Measurements from ENCODE around the gene MAPK7.

Gene MAPK7

DNA sequence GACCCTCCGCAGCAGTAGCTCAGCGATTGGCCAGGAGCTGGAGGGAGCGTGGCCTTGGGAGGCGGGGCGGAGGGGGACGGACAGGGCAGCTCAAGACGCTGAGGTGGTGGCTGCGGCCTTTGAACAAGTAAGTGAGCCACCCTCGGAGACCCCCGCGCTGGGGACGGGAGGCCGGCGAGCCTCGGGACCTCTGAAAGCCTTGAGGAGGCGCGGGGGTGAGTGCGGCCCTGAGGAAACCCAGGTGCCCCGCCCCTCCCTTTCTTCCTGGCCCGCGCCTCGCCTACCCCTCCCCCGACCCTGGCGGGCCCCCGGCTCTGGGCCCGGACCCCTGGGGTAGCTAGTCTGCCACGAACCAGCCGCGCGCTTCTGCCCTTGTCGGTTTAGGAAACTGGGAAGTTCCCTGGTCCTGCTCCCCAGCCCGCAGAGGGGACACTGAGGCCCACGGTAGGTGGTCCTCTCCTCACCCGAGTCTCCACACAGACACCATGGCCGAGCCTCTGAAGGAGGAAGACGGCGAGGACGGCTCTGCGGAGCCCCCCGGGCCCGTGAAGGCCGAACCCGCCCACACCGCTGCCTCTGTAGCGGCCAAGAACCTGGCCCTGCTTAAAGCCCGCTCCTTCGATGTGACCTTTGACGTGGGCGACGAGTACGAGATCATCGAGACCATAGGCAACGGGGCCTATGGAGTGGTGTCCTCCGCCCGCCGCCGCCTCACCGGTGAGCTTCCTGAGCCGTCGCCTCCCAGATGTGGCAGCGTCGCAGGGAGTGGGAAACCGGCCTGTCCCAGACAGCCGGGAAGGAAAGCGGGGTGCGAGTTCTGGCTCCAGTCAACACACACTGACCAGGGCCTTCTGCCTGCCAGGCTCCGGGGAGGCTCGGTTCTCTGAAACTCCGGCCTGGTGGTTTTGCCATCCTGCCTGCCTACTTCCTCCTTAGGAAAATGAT lies at the start of gene MAPK7:
MAPK7 (plus strand) TSS at position 83 of the 945 bp plus-strand sequence; CDS start at position 486, 403 bp downstream.
- peak in 1 of 2 experiments; percentile 20 for DNase-seq

DNA sequence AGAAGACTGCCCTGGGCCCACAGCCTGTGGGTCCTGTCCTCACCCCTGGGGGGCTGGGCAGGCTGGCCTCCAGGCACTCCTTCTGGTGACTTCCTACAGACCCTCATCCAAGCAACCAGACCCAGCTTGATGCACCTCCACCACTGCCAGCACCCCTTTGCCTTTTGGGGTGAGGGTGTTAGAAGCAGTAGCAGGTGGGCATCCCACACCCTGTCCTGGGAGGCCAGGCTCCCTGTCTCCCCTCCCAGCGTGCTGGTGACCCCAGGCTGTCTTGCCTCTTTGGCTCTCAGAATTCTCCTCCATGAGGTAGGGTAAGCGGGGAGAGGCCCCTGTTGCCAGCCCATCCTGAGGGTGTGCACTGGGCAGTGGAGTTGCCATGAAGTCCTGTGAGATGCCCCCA lies 49.2 kb upstream of the MAPK7 start:
- no peak for DNase-seq

DNA sequence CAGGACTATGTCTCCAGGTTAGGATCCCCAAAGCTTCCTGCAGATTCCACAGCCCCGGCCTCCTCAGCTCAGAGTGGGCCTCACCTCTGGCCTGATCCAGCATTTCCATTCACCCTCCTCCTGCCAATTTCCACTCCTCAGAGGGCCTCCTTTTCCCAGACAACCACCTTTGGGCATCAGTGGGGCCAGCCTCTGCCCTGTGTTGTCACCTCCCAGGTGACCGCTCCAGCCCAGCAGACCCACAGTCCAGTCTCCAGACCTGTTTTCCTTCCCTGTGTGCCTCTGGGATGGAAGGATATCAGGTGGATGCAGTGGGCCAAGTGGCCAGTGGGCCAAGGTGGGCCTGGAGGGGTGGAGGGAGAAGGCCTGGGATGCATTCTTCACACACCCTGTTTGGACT lies 48.5 kb upstream of the MAPK7 start:
- no peak for DNase-seq

DNA sequence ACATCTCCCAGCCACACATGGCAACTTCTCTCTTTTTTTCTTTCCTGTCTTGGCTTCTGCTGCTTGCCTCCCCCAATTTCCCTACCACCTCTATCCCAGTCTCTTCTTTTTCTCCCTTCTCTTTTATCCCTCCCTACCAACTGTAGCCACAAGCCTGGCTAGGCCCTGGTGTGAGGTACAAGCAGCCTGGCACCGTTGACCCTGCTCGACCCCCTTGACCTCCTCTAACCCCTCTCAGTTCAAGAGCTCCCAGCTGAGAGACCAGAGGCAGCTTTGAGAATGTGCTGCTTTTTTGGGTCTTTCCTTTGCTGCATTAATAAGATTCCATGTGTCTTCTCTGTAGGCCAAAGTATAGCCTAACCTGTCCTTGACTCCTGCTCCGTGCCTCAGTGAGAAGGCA lies 48.0 kb upstream of the MAPK7 start:
- DNase-seq, result no peak

DNA sequence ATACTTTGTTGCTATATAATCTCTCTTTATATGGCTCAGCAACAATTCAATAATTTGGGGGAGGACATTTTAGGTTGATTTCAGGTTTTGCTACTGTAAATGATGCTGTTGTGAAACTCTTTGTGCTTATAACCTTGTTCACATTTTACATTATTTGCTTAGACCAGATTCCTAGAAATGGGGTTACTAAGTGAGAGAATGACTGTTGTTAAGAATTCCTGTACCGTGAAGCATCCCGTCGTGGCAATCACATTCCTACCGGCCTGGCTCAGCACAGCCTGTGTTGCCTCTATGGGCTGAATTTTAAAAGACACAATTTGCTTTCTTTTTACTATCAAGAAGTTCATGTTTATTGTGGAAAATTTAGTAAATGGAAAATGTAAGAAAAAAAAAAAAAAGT lies 47.2 kb upstream of the MAPK7 start:
- DNase-seq, result no peak

DNA sequence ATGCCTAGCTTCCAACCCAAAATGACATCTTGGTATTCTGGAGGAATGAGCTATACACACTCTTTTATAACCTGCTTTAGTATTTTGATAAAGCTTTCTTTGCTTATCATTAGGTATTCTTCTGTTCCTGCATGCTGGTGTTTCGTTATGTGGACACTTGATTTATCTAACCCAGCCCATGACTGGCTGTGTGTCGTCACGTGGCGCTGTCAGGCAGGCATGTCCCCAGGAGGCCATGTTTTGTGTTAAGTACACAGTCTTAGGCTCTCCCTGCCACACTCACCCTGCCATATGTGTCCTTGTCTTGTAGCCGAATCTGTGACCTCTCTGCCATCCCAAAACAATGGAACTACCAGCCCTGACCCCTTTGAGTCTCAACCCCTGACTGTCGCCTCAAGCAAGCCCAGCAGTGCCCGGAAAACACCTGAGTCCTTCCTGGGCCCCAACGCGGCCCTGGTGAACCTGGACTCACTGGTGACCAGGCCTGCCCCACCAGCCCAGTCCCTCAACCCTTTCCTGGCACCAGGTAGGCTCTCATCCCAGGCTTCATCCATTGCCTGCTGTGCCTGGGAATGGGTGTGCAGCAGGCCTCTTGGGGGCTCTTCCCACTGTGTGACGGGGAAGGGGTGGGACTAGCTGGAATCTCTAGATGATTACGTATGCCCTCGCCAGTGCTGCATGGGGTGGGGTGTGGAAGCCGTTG lies 46.6 kb upstream of the MAPK7 start:
- no peak for DNase-seq

DNA sequence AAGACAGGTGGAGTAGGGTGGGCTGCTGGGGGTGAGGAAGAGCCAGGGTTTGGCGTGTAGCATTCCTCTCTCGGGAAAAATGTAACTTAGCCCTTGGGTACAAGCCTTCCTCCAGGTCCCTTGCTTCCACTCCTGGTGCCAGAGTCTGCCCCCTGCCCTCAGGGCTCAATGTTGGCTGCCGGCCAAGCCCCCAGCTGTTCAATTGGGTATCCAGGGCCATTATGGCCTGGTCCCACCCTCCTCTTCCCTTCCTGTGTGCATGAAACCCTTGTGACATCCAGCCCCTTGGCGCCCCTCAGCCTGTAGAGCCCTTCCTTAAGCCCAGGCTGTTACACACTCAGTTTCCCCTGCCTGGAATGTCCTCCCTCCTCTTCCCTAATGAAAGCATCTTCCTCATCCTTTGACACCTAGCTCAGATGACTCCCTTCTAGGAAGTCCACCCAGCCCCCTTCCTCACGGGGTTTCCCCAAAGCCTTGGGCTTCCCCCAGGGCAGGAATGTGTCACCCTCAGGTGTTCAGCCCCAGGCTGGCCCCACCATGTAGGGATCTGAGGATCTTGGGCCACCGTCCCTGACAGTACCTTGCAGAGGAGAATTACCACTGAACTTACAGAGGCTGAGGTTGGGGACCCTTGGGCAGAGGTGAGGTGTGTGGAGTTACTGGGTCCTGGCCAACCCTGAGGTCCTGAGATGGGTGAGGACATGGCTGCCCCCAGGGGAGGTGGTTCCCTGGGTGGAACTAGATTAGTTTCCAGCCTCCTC lies 45.7 kb upstream of the MAPK7 start:
- no peak for DNase-seq

DNA sequence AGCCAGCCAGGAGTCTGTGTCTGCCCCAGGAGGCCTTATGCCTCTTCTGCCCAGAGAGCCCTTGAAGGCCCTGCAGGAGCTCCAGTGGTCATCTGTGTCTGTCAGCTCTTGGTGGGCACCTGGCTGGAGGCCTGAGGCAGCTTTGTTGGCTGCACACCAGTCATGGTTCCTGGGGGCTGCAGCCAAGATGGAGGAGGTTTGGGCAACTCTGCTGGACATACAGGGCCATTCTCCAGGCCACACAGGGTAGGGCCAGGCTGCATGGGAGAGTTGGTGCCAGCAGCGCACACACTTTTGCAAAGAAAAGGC lies 45.2 kb upstream of the MAPK7 start:
- no peak for DNase-seq

DNA sequence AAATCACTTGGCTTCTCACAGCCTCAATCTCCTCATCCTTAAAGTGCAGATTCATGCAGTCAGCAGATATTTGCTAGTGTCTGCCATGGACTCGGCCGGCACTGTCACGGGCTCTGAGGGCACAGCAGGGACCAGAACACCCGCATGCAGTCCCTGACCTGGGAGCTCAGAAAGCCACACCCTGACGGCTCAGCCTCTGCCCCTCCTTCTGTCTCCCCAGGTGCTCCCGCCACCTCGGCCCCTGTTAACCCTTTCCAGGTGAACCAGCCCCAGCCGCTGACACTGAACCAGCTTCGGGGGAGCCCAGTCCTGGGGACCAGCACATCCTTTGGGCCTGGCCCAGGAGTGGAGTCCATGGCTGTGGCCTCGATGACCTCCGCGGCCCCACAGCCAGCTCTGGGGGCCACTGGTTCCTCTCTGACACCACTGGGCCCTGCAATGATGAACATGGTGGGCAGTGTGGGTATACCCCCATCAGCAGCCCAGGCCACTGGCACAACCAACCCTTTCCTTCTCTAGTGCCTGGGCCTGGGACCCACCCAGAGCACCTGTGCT lies 44.5 kb upstream of the MAPK7 start:
- no peak for DNase-seq

DNA sequence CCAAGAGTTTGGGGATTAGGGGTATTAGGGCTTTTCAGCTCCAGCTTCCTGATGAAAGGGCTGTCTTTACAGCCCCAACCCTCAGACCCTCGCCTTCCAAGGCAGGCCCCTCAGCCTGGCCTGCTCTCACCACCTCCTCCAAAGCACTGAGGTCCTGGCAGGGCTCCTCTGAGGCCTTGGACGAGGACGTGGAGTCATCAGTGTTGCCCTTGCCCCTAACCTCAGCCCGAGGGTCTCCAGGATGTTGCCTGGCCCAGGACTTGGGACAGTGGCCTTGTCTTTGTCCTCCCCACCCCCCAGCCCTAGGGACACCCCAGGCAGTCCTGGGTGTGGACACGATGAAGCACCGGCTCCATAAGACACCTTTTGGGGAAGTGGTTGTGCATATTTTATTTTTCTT lies 44.0 kb upstream of the MAPK7 start:
- no peak for DNase-seq

DNA sequence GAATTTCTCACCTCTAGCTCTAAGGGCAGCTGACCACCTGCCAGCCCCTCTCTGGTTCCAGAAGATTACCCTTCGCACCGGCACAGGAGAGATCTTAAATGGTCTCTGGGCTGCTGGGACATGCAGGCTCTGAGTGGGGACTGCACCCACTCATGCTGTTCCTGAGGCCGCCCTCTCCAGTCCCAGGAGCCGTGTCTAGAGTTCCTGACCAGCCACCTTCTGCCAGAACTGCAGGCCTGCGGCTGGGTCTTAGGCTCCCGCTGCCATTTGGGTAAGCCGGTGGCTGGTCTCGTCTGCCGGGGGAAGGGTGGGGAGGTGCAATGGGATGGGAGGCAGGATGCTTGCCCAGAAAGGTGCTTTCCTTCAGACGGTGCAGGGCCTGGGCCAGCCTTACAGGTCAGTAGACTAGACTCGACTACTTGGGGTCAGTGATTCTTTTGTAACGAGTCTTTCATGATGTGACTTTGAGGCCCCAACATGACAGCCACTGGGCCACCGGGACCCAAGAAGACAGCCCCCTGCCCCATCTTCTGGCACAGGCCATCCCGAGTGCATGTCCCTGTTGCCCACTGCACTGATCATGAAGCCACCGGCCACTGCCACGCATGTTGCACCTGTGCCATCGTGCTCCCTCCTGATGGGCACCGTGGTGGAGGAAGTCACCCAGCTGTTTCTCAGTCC lies 42.2 kb upstream of the MAPK7 start:
- DNase-seq, result no peak

DNA sequence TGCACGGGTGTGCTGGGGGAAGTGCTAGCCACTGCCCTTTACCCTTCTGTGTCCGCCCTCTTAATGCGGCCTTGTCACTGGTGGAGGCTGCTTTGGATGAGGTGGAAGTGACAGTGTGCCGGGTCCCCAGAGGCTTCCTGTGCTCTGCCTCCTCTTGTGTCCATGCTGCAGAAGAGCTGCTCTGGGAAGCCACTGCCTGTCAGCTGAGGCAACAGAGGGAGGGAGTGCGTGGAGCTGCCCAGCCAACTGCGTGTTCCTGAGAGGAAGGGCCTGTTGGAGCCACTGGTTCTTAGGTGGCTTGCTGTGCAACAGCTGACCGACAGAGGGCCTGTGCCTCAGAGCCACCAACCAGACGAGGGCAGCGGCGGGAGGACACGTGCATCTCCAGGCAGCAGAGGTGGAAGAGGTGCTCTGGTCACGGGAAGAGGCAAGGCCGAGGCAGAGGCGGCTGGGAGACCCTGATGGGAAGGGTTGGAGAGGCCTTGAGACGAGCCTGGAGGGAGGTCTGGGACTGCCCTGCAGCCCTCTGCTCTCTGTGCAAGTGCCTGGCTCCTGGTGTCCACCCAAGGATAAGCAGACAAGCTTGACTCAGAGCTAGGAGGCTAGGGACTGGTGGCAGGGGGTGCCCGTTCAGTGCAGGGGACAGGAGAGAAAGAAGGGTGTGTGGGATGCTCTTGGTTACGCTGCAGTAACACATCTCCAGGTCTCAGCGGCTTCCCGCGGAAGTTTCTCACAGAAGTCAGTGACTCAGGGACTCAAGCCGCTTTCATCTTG lies 41.2 kb upstream of the MAPK7 start:
- DNase-seq, result no peak

DNA sequence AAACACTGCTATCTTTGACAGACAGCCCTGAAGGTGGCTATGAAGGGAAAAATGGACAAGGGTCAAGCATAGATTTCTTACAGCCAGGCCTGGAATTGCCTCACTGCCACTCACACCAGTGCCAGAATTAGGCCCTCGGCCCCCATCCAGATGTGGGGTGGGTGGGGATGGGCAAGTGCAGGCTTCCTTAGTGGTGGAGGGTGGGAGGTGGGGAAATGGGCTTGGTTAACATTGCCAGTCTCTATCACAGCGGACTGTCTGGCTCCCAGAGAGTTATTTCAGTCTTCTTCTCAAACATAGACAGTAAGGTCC lies 40.6 kb upstream of the MAPK7 start:
- no peak for DNase-seq

DNA sequence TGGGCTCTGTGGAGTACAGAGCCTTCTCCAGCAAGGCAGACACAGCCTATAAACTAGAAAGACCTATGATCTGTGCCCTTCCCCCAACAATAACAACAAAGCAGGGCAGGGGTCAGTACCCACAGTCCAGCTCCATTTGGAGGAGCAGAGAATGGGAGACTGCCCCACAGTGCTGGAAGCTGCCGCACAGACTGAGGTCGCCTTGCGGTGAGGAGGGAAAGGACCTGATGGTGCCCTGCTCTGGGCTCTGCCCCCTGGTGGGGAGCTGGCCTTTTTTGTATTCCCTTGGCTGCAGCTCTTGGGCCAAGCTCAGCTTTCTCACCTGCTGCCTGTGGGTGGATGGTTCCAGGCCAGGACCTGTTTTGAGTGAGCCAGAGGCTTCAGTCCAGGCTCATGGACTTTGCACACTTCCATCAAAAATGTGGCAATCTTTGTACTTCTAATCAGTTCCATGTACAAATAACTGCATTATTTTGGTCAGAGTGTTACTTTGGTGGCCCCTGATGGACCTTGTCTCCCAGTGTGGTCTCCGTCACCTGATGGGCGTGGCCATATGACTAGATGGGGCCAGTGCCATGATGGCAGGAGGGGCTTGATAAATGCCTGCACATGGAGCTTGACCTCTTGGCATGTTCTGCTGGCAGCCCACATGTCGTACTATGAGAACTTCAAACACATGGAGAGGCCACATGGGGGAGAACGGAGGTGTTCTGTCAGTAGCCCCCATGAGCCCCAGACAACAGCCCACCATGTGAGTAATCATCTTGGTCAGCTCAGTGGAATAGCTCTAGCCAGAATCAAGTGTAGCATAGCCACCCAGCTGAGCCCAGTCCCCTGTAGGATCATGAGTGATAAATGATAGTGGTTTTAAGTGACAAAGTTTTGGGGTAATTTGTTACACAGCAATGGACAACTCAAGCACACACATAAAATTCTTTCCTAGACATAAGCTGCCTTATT lies 40.0 kb upstream of the MAPK7 start:
- DNase-seq, result peak; percentile 10 to 46

DNA sequence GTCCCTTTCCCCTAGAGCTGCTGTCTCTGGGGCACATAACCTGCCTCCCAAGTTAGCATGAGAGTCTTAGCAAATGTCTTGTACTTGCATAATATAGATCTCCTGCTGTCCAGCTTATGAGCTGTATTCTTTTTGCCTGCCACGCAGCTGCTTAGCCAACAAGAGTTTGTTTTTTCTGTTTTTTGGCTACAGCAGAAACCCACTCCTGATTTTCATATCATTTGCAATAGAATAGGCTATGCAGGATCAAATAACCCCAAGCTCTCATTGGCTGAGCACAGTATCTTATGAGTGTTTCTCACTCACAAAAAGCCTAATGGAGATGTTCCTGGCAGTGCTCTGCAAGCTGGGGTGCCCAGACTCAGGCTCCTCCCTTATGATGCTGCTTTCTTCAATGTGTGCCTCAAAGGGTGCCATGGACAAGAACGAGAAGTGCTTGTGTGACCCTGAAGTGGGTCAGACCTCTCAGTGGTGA lies 38.9 kb upstream of the MAPK7 start:
- peak; percentile 70 to 80 for DNase-seq

DNA sequence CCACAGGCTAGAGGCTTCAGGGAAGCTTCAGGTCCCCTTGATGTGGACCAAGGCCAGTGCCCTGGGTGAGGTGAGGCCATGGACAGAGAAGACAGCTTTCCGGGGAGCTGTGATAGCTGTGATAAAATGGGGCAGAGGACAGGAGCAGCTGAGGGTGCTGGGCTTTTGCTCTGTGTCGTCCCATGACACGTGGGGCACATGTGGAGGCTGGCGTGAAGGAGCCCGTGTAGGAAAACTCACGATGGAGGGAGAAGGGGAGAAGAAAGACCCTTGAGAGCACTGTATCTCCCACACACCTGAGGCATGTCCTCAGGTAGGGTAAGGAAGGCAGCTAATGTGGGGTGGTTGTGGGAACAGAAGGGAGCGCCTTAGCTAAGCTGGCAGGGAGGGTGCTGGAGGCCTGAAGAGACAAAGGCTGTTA lies 37.1 kb upstream of the MAPK7 start:
- DNase-seq, result no peak

DNA sequence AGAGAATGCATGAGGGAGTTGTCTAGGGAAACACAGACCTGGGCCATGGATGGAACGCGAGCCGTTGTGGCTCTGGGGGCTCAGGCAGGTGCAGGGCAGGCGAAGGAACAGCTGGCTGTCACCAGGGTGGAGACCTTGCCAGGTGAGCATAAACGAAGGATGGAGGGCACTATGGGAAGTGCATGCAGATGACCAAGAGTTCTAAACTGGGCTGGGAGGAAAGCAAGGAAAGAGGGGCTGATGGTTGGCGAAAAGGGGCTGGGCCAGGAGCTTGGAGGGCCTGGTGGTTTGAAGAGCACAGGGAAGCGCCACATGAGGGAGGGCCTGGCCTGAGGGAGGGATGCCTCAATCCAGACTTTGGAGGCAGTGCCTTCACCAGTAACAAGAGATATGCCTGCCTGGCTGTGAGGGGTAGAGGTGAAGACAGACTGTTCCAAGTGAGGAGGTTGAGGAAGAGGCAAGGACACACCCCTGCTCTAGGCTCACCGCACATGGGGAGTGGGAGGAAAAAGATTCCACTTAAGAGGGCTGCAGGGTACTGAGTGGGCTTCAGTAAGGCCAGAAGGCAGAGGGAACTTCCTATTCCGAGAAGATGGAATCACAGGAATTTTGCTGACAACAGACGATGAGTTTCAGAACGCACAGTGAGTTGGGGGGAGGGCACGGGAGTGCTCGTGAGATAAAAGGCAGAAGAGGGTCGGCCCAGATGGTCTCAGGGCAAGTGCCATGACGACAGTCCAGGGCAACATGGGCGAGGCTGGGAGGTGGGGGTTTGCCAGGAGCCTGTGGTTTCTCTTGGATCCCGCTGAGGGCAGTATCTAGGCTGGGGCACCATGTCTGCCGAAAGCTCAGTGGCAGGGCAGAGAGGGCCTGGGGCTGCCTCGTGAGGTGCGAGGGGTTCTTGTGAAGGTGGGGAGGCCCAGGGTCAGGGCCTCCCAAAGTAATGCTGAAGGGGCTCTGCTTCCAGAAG lies 36.4 kb upstream of the MAPK7 start:
- DNase-seq, result peak in 1 of 2 experiments; percentile 27

DNA sequence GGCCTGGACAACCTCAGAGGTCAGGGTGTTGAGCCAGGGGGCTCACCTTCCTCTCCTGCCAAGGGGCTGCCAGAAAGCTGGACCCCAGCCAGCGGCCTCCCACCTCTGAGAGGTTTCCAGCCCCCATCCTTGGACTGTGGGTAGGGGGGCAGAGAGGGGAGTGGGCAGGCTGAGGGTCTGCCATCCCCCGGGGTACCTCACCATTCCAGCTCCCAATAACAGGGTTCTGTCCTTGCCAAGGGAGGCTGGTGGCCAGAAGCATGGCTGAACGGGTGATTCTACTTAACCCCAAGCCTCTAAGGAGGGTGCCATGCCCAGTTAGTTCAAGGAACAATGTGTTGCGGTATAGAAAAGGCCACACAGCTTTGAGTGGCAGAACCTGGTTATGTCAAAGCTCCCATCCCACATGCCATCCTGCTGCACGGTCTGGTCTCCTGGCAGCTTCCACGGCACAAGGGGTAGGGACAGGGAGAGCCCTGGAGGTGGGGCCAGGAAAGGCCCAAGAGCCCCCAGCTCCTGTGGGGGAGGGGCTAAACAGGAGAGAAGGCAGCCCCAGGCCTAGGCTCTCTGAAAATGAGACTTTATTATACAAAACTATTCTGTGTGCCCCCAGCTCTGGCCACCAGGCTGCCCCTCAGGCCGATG lies 35.6 kb upstream of the MAPK7 start:
- no peak for DNase-seq

DNA sequence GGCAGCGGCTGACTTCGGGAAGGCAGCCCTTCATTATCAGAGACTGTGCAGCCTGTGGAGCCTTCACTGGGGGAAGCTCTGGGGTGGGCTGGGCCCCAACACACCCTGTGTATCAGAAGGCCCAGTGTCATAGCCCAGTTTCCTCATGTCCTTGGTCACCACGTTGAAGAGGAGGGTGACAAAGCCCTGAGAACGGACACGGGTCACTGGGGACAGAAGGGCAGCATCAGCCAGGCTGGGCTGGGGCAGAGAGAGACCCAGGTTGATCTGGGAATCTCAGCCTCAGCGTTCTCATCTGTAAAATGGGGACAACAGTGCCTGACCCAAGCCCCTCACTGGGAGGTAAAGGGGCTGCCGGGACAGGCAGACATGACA lies 35.1 kb upstream of the MAPK7 start:
- DNase-seq, result no peak

Data from NCI-H526 (cell line).